ENCODE results near the gene TP53I3. TPM values are rescaled to one million over a fixed set of nuclear protein-coding genes. Genes with fewer than 3 reads are reported as not detected.

The TP53I3 gene
- total and polyA plus RNA-seq, 3 donors from 2014 or later: 31.3 to 70.4 (median 36.5) TPM

- Histone ChIP-seq H3K36me3 (ENCODE audit: low read depth, missing control alignments) (no peaks in the 10 kb centered on the region), H3K27me3 (no peaks in the 10 kb centered on the region), H3K9me3 (no peaks in the 10 kb centered on the region), H3K27ac (no peak overlapping the region), H3K4me3 (no peak overlapping the region), H3K4me1 (peaks cover 4% of the 10 kb centered on the region)
- 93 to 100% methylated on average over 1 of the region's 1 CpG for WGBS, 2 donors
- TF ChIP-seq, protein P1, sequence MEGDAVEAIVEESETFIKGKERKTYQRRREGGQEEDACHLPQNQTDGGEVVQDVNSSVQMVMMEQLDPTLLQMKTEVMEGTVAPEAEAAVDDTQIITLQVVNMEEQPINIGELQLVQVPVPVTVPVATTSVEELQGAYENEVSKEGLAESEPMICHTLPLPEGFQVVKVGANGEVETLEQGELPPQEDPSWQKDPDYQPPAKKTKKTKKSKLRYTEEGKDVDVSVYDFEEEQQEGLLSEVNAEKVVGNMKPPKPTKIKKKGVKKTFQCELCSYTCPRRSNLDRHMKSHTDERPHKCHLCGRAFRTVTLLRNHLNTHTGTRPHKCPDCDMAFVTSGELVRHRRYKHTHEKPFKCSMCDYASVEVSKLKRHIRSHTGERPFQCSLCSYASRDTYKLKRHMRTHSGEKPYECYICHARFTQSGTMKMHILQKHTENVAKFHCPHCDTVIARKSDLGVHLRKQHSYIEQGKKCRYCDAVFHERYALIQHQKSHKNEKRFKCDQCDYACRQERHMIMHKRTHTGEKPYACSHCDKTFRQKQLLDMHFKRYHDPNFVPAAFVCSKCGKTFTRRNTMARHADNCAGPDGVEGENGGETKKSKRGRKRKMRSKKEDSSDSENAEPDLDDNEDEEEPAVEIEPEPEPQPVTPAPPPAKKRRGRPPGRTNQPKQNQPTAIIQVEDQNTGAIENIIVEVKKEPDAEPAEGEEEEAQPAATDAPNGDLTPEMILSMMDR (IDR thresholded peaks at IDR 0.05): no peak
- TF ChIP-seq POLR2A (IDR thresholded peaks at IDR 0.05): no peak
- intact Hi-C loops (cut with DNase I; ENCODE audit: low total_unique reads): no loop called here
- no peak for DNase-seq
These were observed 31.7 kb downstream of the TP53I3 start for GRCh38 chr2:24052951-24053350.

- no peak overlapping the region for H3K4me3 ChIP-seq
- no peak overlapping the region for H3K27ac ChIP-seq
- DNase-seq: no peak
- no peaks in the 10 kb centered on the region for H3K36me3 ChIP-seq (ENCODE audit: low read depth, missing control alignments)
- WGBS, 2 donors: 88 to 91% methylated on average over 8 of the region's 8 CpGs
- H3K9me3 ChIP-seq: no peaks in the 10 kb centered on the region
- intact Hi-C loops (cut with DNase I; ENCODE audit: low total_unique reads): no loop called here
- peaks cover 4% of the 10 kb centered on the region for H3K4me1 ChIP-seq
- TF ChIP-seq, protein P1 (IDR thresholded peaks at IDR 0.05): no peak
- TF ChIP-seq POLR2A (IDR thresholded peaks at IDR 0.05): no peak
- H3K27me3 ChIP-seq: no peaks in the 10 kb centered on the region
These were observed 32.8 kb downstream of the TP53I3 start for GRCh38 chr2:24051833-24052232.

- TF ChIP-seq POLR2A (IDR thresholded peaks at IDR 0.05): no peak
- TF ChIP-seq, protein P1 (IDR thresholded peaks at IDR 0.05): no peak
- no peak overlapping the region for H3K27ac ChIP-seq
- intact Hi-C loops (cut with DNase I; ENCODE audit: low total_unique reads): no loop called here
- peak; percentile 30 for DNase-seq
- no peaks in the 10 kb centered on the region for H3K27me3 ChIP-seq
- 2 to 3% methylated on average over 28 to 47 of the region's 47 CpGs for WGBS, 2 donors
- no peaks in the 10 kb centered on the region for H3K9me3 ChIP-seq
- H3K4me3 ChIP-seq: peak overlapping the region; percentile 69 to 73
- peaks cover 4% of the 10 kb centered on the region for H3K4me1 ChIP-seq
- no peaks in the 10 kb centered on the region for H3K36me3 ChIP-seq (ENCODE audit: low read depth, missing control alignments)
These were observed 34.3 kb downstream of the TP53I3 start for GRCh38 chr2:24050041-24050979.

GRCh38 chr2:24049485-24050021 lies 35.1 kb downstream of the TP53I3 start, which contains the start of gene FKBP1B:
TSS of gene FKBP1B (plus strand) at chr2:24049741. CDS start at chr2:24049850, 109 bp downstream.
- Histone ChIP-seq H3K27ac (no peak within 1 kb of the TSS), H3K36me3 (ENCODE audit: low read depth, missing control alignments) (no peaks in the 10 kb centered on the region), H3K4me3 (peak within 1 kb of the TSS; percentile 69 to 73), H3K4me1 (peaks cover 4% of the 10 kb centered on the region), H3K27me3 (no peaks in the 10 kb centered on the region), H3K9me3 (no peaks in the 10 kb centered on the region)
- DNase-seq: peak; percentile 51
- whole genome bisulfite sequencing, 2 donors: 0 to 1% methylated on average over 18 to 50 of the region's 52 CpGs
- intact Hi-C loops (cut with DNase I; ENCODE audit: low total_unique reads): no loop called here
- no peak for TF ChIP-seq POLR2A (IDR thresholded peaks at IDR 0.05)

DNA sequence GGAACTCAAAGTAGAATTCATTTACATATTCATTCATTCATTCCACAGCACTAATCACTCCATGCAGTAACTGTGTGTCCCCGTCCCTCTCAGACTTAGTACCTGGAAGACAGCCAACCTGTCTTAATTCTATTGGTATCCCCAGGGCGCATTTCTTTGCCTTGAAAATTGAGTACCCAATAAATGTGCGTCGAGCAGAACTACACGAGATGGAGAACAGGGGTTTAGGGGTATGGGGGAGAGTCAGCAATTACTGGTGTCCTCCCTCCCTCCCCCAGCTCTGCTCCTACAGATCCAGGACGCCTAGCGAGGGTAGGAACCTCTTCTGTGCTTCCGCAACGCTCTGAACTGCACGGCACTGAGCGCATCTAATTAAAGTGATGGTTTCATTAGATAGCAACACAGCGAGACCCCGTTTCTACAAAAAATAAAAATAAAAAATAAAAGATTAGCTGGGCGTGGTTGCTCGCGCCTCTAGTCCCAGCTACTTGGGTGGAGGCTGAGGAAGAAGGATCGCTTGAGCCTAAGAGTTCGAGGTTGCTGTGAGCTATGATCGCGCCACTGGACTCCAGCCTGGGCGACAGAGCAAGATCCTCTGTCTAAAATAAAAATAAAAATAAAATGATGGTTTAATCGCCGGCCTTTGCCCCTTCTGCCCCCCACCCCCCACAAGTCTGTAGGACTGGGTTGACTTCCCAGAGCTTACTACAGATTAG lies 35.7 kb downstream of the TP53I3 start:
- intact Hi-C loops (cut with DNase I; ENCODE audit: low total_unique reads): no loop called here
- H3K27me3 ChIP-seq: no peaks in the 10 kb centered on the region
- 11 to 20% methylated on average over 23 of the region's 23 CpGs for WGBS, 2 donors
- H3K4me1 ChIP-seq: peaks cover 4% of the 10 kb centered on the region
- TF ChIP-seq, protein P1 (IDR thresholded peaks at IDR 0.05): no peak
- TF ChIP-seq POLR2A (IDR thresholded peaks at IDR 0.05): no peak
- no peak overlapping the region for H3K27ac ChIP-seq
- no peak for DNase-seq
- no peaks in the 10 kb centered on the region for H3K9me3 ChIP-seq
- H3K4me3 ChIP-seq: peak overlapping the region; percentile 69 to 73
- H3K36me3 ChIP-seq (ENCODE audit: low read depth, missing control alignments): no peaks in the 10 kb centered on the region

All from testis (tissue), 3 donors.